Astrocyte of the spinal cord (primary cell): Measurements from ENCODE around the gene ENTHD1.

ENCODE experiments used
- DNase-seq: peaks from one replicate; pipeline ENCODE4 v3.0.0; 2011; ENCODE audit warnings: low read depth, low spot score
- H3K4me3 ChIP-seq: 2 replicates; pipeline ENCODE4 v1.5.1; 2011; ENCODE audit warnings: low read depth, mild to moderate bottlenecking, low read length, moderate library complexity
- in situ Hi-C: cut with HindIII; loops from 2 replicates; pipeline ENCODE4 v1.10.0; 2017; ENCODE audit warnings: low sequenced_read_pairs
- TF ChIP-seq, protein P1 (sequence below): IDR thresholded peaks from 2 replicates; pipeline ENCODE4 v1.5.1; 2012; ENCODE audit warnings: low read depth, mild to moderate bottlenecking, low read length, inconsistent platforms

ENTHD1 gene

DNA sequence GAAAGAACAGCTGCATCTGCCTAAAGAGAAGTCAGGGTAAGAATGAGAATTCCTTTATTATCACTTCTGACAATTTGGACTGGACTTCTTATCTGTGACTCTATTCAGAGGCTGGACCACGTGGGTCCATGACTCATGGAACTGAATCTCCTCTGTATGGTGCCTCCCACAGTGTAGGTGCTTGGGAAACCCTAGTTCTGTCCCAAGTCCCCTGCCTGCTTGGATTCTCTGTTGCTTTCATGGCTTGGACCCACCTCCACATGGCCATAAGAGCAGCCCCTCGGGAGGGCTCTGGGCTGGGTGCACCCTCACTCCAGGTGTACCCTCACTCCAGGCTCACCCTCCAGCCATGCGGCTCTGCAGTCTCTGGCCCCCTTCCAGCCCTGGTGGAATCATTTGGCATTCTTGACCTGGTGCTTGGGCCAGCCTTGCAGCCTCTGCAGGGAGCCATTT is 169.6 kb downstream of the ENTHD1 start:
- in situ Hi-C loops, result no loop called here
- TF ChIP-seq, protein P1, sequence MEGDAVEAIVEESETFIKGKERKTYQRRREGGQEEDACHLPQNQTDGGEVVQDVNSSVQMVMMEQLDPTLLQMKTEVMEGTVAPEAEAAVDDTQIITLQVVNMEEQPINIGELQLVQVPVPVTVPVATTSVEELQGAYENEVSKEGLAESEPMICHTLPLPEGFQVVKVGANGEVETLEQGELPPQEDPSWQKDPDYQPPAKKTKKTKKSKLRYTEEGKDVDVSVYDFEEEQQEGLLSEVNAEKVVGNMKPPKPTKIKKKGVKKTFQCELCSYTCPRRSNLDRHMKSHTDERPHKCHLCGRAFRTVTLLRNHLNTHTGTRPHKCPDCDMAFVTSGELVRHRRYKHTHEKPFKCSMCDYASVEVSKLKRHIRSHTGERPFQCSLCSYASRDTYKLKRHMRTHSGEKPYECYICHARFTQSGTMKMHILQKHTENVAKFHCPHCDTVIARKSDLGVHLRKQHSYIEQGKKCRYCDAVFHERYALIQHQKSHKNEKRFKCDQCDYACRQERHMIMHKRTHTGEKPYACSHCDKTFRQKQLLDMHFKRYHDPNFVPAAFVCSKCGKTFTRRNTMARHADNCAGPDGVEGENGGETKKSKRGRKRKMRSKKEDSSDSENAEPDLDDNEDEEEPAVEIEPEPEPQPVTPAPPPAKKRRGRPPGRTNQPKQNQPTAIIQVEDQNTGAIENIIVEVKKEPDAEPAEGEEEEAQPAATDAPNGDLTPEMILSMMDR, result no peak
- peak; percentile 5 for DNase-seq
- H3K4me3 ChIP-seq, result no peak overlapping the region

DNA sequence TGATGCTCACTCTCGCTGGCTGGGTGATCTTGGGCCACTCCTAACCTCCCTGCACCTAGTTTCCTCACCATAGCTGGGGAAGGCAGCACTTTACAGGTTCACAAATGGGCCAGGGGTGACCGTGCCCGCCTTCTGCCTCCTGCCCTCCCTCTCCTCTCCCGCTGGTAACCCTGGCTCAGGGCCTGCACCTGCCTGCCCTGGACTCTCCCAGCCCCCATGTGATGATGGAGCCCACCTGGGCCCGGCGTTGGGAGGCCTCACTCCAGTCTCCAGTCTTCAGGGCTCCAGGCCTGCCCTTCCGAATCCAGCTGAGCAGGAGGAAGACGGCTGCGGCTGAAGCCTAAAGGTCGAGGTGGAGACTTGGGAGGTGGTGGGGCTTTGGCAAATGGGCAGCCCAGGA is 170.1 kb downstream of the ENTHD1 start:
- TF ChIP-seq, protein P1, result no peak
- H3K4me3 ChIP-seq, result no peak overlapping the region
- no peak for DNase-seq
- in situ Hi-C loops, result no loop called here

DNA sequence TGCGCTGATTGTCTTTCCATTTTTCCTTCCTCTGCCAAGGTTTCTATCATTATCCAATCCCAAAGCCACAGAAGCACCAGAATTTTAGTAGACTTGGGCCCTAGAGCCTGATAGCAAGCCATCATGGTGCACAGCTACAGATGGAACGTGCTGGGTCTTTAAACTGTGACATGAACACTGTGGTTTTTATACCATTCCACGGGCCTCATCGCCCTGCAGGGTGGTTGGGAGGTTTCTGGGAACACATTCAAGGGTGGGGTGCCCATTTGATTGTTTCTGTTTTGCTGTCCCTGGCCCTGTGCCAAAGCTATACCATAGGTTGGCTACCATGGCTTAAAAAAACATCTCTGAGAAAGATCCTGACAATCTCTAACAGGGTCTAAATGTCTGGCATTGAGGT is 171.1 kb downstream of the ENTHD1 start:
- TF ChIP-seq, protein P1, result no peak
- no peak for DNase-seq
- no peak overlapping the region for H3K4me3 ChIP-seq
- in situ Hi-C loops, result no loop called here

DNA sequence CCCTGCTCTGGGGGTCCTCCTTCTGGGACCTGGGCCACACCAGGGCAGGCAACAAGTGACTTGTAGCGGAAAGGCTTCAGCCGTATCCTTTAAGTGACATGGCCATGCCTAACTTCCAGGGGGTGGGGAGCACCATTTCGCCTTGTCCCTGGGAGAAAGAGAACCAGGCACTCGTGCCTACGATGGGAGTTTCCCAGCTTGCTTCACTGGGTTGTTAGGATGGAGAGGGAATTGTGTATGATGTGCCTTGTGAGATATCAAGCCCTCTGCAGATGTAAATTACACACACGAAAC is 171.6 kb downstream of the ENTHD1 start:
- DNase-seq, result no peak
- in situ Hi-C loops, result no loop called here
- H3K4me3 ChIP-seq, result no peak overlapping the region
- TF ChIP-seq, protein P1, result no peak

DNA sequence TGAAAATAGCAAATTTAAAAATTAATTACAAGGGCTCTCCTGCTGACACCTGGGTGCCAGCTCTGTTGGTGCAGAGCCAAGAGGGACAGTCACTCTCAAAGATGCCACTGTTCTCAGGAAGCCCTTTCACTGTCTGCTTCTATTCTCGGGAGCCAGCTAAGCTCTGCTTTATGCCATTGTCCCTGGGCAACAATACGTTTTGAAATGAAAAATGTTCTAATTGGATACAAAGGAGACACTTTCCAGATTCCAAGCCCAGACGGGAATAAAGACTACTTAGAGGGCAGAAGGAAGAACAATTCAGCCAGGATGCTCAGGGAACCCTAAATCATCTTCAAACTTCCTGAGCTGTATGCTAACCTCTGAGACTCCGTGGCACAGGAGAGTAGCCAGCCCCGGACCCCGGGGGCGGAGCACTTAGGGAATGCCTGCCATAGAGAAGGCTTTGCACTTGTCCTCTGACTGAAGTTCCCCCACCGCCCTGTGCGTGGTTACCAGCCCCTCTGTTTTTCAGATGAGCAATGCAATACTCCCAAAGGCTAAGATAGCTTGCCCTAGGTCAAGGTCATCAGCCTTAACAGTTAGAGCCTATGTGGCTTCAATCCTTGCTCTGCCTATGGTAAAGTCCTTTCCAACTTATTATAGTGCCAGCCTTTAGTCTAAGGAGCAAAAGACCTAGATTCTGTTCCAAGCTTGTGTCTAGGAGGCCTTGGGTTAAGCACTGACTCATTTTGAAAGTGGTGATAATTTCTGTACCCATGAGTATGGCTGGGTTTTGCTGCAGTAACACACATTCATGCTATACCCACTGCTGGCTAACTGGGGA is 172.1 kb downstream of the ENTHD1 start:
- in situ Hi-C loops, result no loop called here
- no peak overlapping the region for H3K4me3 ChIP-seq
- DNase-seq, result no peak
- TF ChIP-seq, protein P1, result no peak

DNA sequence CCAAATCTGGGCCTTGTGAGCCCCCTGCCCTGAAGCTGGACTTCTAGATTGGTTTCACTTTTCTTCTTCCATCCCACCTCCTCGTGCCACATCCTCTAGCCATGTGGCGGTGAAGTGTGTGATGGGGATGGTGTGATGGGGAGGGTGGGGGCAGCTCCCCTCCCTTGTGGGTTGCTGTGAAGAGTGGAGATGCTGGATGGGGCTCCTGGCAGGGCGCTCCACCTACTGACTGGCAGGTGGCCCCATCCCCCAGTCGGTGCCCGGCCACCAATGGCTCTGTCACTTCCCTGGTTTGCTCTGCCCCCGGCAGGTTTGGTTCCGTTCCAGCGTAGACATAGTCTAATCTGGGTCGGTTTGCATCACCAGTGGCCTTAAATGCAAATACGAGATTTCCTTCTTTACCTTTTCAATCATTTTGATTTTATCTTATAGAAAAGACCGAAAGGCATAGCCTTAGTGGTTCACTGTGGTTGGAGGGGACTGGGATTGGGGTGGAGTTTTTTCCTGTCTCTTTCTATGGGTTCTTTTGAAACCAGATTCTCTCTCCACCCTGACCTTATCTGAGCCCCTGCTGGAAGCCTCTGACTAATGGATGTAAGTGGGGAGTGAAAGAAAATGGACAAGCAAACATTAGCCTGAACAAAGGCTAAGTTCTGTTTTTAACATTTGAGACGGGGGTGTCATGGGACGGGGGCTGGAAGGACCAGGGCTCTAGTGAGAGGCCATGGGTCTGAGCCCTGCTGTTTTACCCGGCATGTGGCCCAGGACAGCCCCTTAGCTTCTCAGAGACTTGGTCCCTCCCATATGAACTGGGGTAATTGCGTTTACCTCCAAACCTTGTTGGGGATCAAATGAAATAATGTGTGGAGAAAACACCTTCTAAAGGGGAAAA is 173.8 kb downstream of the ENTHD1 start:
- DNase-seq, result peak; percentile 2
- TF ChIP-seq, protein P1, result no peak
- in situ Hi-C loops, result no loop called here
- H3K4me3 ChIP-seq, result no peak overlapping the region
